GM12875 (cell line): ENCODE results near the gene TPM2.

Experiments
- H3K4me3 ChIP-seq: one replicate; pipeline ENCODE4 v1.5.1; 2011; ENCODE audit warnings: low read depth, low read length, control low read depth
- CTCF ChIP-seq: IDR thresholded peaks from 2 replicates; pipeline ENCODE4 v1.5.1; 2011; ENCODE audit warnings: low read depth, mild to moderate bottlenecking, control low read depth, inconsistent platforms, low read length, moderate library complexity, borderline replicate concordance; ENCODE audit not compliant: insufficient read depth

TPM2 gene

GRCh38 chr9:35689542-35690293 is at the start of gene TPM2:
TSS of gene TPM2 (minus strand) at chr9:35689925. CDS start at chr9:35689817, 108 bp downstream.
- no peak for TF ChIP-seq CTCF
- peak within 1 kb of the TSS; percentile 66 for H3K4me3 ChIP-seq

- no peak for TF ChIP-seq CTCF
- H3K4me3 ChIP-seq = no peak overlapping the region
Measured at GRCh38 chr9:35738924-35739323, 49.2 kb upstream of the TPM2 start.

- H3K4me3 ChIP-seq = no peak overlapping the region
- no peak for TF ChIP-seq CTCF
Measured at GRCh38 chr9:35738186-35738585, 48.5 kb upstream of the TPM2 start.

- no peak overlapping the region for H3K4me3 ChIP-seq
- no peak for TF ChIP-seq CTCF
Measured at GRCh38 chr9:35737143-35737542, 47.4 kb upstream of the TPM2 start.

GRCh38 chr9:35736201-35736633 is 46.5 kb upstream of the TPM2 start:
- no peak overlapping the region for H3K4me3 ChIP-seq
- peak; percentile 90 for TF ChIP-seq CTCF

- no peak overlapping the region for H3K4me3 ChIP-seq
- no peak for TF ChIP-seq CTCF
Measured at GRCh38 chr9:35734096-35734495, 44.4 kb upstream of the TPM2 start.
